SHP77 treated with DMSO at 0.1 percent for 48 hours (cell line): Measurements from ENCODE around the gene PAPPA.

Experiments used
- DNase-seq: peaks from one replicate; lab custom pipeline; 2025; lab: John Stamatoyannopoulos, UW

Gene PAPPA

DNA sequence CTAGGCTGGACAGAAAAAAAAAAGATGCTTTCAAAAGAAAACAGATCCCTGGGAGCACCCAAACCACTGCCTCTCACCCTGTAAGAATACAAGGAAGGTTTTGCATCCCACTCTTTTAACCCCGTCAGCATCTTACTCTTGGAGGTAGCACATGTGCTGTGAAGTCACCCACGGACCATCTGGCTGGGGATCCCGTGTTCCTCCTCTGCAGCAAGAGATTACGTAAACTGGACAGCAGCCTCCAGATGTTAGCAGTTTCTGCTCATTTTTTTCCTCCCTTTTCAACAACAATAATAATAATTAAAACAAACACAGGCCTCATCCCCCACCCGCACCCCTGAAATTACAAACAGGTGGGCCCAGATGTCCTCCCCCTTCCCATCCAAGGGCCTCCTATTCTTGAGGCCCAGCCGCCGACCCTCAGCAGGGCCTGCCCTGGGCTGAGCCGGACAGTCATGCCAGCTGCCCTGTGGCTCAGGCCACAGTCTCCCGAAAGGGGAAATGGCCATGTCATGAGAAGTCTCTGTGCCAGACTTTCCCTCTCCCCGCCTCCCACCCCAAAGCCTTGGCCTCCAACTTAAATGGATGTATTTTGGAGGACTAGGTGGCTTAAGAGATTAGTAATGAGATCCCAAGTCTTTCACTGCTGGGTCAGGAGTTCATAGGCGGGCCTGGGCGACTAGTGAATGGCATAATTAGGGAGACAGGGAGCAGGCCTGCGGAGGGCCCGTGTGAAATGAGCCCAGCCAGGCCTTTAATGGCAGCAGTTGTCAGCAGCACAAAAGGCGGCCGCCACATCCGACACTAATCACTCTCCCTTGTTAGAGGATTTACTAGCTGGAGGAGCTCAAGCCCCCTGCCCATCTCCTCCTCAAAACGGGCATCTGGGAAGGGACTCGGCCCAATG is 165.1 kb downstream of the PAPPA start:
- no peak for DNase-seq

DNA sequence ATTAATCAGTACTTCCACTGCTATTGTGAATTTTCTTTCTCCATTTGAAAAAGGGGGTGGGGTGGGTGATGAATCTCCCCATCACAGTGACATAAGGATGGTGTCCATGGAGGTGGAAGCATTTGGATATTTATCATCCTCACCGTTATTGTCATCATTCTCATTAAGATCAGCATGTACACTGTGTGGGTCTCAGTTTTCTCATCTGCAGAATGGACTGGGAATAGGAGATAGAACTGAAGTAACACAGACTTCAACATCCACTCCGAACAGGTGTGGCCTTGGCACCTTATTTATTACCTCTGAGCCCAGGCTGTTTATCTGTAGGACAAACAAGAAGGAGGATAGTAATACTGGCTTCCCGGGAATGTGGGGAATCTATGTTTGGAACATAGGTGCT is 165.9 kb downstream of the PAPPA start:
- DNase-seq, result no peak

DNA sequence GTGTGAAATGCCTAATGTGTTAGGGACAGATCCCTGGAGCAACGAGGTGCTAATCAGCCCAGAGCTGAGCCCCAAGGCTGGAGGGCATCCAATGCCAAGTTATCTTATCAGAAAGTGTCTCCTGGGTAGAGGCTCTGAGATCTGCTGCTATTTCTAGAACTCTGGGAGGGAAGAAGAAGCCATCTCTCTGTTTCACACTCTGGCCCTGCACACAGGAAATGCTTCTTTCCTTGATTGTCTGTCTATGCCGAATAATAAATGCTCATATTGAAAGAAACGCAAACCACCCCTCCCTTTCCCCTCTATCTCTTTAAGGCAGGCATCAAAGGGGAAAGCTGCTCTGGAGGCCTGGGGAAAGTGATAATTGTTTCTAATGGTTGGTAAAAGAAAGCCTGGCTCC is 166.7 kb downstream of the PAPPA start:
- no peak for DNase-seq

DNA sequence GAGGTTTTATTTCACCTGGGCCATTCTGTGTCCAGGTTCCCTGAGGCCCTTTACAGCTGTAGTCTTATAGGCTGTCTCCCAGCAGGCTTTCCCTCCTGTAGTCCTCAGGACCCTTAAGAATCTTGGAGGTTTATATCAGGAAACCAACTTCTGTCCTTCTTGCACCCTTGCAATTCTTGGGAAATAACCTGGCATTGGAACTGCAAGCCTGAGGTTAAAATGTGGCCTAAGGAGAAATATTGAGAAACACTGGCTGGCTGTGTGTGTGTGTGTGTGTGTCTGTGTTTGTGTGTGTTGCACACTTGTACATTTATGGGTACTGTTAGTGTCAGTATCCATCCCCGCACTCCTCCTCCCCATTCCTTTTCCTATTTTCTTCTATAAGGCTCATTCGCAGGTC is 168.9 kb downstream of the PAPPA start:
- DNase-seq, result no peak

DNA sequence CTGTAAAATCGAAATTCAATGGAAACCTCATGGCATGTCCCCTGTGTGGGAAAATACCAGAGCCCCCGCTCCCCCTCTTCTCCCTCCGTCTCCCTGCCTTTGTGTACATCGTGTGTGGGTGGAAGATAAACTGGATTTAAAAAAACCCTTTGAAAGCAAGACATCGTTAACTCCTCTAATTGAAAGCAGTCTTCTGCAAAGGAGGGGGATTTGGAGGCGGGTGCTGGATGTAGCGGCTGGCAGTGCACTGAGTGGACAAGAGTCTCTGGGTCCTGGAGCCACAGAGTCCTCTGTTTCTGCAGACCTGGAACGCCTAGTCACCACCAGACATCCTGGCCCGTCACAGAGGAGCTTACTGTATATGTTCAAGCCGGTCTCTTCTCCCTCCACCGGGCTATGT is 169.4 kb downstream of the PAPPA start:
- DNase-seq, result no peak

DNA sequence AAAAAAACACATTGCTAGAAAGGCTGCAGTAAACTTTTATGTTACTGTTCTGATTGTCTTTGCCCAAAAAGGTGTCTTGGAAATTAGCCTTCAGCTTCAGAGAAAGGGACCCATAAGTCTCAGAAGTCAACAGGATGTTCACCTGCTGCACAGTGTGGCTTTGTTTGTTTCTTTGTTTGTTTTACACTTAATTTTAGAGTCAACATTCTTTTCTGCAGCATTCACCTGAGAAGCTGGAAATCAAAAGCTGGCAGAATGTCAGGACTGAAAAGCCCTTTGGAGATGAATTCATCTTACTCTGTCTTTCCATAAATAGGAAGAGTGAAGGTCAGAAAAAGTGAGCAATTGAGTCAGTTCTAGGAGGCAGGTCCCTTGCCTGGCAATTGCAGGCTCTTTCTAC is 170.0 kb downstream of the PAPPA start:
- no peak for DNase-seq

DNA sequence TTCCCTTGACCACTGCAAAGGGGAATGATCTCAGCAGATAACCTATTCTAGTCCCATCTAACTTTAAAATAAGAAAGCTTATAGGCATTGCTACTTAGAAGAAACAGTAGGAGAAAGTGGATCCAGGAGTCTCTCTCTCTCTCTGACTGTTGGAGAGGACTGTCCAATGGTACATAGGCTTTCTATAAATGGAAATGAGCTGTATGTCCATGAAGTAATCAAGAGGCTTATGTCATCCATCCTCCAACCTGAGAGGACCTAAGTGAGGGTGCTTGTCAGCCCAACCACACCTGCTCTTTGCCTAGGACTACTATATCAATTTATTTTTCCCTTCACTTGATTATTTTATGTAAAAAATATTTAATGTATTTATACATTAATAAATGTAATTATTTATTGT is 172.3 kb downstream of the PAPPA start:
- peak; percentile 28 for DNase-seq

DNA sequence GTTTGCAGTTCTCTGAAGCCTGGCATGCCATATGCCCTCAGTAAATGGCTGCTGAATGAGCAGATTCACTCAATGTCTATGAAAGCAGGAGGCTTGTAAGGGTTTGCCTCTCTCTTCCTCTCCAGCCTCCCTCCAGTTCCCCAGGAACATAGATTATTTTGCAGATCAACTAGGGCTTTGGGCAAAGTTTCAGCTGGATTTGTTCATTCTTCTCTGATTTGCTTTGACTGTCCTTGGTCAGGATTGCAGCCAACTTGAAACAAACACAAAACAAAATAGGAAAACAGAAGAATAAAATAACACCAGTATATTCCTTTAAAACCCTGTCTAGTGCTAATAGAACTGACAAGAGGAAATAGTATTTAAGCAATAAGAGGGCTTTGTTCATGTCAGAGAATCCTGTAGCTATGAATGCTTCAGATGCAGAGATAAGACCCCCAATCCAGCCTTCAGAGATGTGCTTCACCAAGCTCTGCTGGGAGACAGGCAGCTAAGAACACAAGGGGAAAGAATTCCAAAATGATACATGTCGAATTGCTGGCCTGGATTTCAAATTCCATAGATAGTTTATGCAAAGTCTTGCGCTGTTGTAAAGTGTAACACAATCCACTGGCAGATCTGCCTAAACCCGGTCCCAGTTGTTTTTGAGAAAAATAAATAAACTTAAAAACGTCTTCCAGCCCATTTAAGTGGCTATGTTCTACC is 174.3 kb downstream of the PAPPA start:
- DNase-seq, result no peak

DNA sequence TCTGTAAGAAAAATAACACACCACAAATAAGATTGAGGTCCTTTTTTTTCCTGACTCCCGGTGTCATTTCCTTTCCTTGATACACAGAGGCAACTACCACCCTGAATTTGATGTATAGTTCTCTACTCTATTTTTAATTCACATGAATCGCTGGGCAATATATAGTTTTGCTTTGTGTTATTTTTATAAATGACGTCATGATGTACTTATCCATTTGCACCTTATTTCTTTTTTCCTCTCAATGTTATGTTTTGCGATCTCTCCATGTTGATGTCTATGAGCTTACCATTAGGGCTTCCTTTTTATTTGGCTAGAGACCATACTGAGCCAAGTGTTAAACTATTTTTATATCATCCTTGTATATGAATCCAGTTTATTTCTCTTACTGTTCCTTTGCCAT is 175.9 kb downstream of the PAPPA start:
- DNase-seq, result no peak

DNA sequence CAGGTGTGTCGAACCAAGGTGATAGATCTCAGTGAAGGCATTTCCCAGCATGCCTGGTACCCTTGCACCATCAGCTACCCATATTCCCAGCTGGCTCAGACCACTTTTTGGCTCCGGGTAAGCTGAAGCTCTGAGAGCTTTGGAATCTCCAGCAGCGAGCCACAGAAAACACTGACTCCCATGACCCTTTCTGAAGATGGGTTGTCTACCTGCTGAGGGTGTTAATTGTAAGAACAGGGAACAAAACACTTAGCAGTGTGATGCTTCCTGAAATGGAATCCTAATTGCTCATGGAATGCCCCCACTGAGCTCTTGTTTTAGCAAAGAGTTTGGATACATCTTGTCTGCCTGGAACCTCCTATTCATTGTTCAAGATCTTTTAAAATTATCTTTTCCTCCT is 177.7 kb downstream of the PAPPA start:
- DNase-seq, result no peak

DNA sequence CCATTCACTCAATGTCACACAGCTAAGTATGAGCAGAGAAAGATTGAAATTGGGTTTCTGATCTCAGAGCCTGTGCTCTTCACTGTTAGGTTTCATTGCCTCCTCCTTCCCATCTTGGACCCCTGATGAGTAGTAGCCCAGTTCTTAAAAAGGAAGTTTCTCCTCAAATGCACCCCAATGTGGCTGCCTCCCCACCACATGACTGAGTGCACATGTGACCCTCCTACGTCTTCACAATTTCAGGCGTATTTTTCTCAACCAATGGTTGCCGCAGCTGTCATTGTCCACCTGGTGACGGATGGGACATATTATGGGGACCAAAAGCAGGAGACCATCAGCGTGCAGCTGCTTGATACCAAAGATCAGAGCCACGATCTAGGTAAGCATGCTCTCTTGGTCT is 178.5 kb downstream of the PAPPA start:
- DNase-seq, result no peak

DNA sequence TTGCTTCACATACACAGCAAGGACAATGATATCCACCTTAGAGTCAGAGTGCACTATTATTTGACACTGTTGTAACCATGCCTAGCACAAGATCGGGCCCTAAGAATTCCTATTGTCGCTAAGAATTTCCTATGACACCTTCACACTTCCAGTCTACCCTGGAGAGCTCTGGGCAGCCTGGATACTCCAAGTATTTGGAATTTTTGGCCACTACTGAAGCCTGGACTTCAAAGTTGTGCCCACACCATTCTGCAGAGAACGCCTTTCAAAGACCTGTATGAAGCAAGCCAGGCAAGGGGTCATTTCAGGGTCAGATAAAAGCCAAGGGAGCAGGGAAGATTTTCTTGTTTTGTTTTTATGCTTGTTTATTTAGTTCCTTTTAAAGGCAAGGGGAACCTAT is 179.7 kb downstream of the PAPPA start:
- no peak for DNase-seq

DNA sequence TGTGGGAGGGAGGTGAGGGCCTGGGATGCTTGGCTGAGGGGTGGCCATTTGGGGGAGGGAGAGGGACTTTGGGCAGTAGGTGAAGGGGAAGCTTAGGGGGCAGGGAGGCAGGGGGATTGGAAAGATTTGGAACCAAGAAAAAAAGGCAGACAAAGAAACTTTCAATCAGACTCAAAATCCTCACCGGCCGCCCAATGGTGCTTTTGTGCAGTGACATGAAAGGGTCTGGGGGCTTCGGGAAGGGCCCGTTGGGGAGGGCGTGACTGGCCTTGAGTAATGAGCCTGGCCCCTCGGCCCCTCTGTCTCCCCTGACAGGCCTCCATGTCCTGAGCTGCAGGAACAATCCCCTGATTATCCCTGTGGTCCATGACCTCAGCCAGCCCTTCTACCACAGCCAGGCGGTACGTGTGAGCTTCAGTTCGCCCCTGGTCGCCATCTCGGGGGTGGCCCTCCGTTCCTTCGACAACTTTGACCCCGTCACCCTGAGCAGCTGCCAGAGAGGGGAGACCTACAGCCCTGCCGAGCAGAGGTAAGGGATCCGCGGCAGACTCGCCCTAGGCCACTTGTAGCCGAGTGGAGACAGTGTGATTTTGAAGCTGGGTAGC is 181.1 kb downstream of the PAPPA start:
- no peak for DNase-seq

DNA sequence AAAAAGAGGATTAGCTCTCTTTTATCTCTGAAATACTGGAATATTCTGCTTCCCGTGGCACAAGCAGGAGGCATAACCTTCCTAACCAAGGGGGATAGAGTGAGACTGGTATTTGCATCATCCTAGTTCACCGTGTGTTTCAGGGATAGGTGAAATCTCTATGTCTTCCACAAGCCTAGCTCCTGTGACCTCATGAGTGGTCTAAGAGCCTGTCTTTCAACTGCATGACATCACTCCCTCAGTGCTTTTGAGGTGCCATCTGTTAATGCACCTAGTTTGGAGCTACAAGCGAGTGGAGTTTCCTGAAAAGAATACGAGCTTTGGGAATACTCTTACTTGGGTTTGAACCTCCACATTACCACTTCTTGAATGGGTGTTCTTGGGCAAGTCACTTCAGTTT is 181.8 kb downstream of the PAPPA start:
- DNase-seq, result no peak

DNA sequence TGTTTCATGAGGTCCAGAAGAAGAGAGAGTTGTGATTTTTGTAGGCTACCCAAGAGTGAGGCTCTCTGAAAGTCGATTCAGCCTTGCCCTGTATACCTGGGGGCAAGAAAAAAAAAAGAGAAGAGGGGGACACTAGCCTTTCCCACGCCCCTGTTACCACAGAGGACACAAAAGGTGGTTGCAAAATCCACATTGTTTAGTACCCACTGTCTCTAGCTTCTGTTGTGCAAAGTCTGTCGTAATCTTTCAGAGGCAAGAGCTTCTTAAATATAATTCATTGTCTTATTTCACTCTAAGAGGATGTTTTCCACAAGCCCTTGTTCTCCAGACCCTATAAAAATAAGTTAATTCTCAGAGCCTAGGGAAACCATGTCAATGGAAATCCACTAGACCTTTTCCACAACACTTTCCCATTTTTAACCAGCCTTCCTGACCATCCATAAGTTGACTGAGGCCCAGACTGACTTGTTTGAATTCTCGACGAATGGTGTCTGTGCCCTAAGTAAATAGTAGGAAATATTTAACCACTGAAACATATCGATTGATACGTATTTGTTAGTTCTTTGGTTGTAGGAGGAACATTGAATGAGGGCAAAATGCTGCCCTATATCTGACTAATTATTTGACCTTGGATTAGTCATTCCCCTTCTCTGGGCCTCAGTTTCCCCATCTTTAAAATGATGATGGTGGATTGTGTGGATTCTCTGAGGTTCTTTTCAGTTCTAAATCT is 182.7 kb downstream of the PAPPA start:
- DNase-seq, result no peak

DNA sequence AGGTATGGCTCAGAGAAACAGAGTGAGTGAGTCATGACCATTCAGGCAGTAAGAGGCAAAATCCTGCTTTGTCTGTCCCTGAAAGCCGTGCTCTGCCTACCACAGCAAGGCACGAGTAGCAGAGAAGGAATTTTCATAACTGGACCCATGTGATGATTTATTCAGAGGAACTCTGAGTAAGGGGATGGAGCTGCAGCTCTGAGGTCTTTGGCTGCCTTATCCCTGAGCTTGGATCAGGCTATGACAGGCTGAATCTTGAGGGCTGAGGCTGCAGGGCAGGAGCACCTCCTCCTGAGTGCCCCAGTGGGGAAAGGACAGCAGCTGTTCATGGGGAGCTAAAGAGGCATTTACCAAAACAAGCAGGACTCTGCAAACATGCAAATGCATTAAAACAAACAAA is 183.4 kb downstream of the PAPPA start:
- no peak for DNase-seq

DNA sequence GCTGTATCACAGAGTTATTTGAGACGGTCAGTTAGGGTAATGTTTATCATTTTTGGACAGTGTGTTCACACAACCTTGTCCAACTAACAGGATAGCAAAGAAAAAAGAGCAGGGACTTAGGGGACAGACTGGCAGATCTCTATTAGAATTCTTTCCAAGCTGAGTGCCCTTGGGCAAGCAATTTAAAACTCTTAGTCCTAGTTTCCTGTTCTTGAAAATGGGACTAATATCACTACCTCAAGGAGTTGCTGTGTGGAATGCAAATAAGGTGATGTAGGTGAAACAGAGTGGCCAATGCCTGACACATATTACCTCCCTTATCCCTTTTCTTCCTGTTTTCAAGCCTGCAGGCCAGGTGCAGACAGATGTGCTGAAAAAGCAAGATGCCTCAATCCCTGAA is 186.7 kb downstream of the PAPPA start:
- no peak for DNase-seq

DNA sequence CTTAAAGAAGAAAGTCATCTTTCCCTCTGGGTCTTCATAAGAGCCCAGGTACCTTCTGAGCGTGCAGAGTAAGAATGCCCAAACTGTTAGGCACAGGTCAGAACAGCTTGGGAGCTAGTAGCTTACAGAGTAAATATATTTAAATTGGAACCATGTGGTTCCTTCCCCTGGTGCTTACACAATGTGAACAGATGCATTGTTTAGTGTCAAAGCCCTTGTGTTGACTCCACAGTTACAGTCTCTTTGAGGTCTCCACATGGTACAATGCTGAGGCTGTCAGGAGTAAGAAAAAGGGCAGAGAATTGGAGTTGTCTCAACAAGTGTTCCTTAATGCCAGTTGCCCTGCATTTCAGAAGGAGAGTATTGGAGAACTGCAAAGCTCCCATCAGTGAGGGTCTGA is 188.5 kb downstream of the PAPPA start:
- DNase-seq, result no peak

DNA sequence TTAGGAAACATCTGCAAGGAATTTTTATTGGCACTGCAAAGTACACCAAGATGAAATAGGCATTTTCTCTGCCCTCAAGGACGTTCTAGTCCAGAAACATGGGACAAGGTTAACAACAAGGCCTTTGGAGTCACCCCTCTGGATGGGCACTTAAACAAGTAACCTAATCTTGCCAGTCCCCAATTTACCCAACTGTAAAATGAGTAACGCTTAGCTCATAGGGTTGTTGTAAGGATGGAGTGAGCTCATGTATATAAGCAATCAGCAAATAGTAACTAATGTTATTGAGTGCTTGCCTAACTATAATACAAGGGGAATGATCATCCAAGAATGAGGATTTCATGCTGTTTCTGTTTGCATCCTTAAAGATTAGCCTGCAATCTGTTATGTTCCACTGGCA is 189.3 kb downstream of the PAPPA start:
- DNase-seq, result no peak

DNA sequence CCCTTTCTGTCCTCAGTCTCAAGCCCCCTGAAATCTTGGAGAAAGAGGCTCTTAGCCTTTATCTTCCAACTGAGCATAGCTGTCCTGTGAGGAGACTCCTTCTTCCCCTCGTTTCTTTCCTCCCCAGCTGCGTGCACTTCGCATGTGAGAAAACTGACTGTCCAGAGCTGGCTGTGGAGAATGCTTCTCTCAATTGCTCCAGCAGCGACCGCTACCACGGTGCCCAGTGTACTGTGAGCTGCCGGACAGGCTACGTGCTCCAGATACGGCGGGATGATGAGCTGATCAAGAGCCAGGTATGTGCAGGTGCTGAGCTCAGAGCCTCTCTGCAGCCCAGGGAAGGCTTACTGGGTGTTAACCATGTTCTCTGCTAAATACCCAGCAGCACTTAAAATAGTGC is 190.8 kb downstream of the PAPPA start:
- no peak for DNase-seq

DNA sequence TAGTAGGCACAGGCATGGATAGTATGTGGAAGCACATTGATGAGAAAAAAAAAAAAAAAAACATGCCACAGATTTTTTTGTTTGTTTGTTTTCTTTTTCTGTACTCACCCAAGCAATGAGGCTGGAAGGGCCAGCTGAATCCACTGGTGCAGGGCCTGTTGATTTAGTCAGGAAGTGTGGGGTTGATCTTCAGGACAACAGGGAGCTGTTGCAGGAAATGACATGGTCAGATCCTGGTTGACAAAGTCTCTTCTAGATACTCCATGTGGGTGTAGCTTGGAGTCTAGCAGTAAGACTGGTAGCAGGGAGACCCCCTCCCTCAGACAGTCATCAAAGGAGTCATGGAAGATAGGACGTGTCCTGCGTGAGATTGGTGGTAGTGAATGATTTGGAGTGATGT is 191.8 kb downstream of the PAPPA start:
- DNase-seq, result no peak

DNA sequence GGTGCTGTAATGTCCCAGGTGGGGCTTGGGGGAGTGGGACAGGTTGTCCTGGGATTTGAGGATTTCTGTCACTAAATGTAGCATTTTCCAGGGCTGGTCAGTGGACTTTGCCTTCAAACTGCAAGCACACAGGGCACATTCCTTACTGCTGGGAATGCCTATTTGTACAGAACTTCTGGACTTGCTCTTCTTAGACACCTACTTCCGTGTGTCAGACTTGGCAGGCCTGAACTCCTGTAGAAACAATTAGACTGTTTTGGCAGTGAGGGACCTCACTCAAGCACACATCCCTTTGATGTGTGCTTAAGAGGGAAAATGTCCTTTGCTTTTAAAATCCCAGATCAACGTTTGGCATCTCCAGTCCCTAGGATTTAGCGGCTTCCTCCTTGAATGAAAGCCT is 192.2 kb downstream of the PAPPA start:
- no peak for DNase-seq

DNA sequence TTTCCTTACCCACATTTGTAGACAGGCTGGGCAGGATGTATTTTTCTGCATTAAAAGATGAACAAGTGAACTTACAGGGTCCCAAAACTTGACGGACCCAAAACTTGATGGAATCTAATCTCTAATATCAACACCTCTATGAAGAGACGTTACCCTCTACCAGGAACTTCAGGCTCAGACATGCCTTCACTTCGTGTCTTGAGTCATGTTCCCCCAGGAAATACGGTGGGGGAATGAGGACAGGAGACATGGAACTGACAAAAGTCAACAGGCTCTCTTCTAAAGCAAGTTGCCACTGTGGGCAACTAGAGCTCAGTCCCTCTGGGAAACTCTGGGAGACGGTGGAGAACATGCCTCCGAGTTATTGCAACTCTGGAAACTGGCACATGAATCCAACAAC is 196.1 kb downstream of the PAPPA start:
- no peak for DNase-seq
